Measurements from ENCODE around the gene PRIM1.
"Not testable (repeated sequence)": the region's sequence is repeated elsewhere in the genome, so short reads cannot be mapped to it uniquely, and the experiment has no call there.

PRIM1 gene

DNA sequence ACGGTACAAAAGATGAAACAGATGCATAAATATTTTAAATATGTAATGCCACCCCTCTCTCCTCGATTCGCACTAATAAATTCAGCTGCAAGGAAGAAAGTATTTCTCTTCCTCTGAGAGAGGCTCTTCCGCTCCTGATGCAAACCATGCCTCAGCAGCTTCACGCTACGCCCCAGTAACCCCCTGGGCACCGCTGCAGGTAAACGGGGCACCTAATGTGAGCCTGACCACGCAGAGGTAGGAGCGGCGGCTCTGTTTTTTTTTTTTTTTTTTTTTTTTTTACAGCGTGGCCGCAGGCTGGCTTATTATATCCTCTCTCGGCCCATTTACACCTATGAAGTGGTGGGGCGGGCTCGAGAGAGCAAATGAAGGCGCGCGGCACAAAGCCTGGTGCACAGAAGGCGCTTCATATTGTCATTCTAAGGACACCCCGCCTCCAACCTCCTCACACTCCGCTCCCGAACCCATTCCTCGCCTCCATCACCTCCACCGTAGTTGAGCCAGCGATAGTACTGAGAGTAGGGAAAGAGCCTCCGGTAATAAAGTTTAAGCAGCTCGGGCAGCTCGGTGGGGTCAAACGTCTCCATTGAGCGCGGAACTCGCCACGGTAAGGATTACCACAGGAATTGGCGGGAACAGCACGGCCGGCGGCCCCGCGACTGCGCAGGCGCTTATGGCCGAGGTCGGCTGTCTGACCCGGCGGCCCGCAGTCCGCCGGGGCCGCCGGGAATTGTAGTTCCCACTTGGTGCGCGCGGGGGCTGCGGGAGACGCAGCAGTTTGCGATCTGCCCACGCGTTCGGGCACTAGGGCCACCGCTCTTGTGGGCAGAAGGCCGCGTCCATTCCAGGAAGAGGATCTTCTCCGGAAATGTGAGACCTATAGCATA is at the start of gene PRIM1:
Gene PRIM1, minus strand, starts transcription at position 612 of the 887 bp plus-strand sequence. Its CDS starts 25 bp downstream, at position 587.
- peak; percentile 85 for DNase-seq

DNA sequence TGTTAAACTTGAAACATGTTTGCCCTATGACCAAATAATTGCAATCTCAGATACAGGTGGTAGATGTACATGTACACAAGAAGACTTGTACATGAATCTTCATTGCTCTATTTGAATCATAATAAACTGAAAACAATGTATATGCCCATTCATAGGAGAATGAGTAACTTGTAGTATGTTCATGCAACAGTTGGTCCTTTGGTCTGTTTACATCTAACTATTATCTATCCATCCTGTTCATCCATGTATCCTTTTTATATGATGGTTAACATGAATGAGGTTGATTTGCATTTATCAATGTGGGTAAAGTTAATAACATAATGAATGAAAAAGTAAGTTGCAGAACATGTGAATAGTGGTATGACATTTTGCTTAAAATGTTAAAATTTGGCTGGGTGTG is 48.1 kb upstream of the PRIM1 start:
- no peak for DNase-seq

DNA sequence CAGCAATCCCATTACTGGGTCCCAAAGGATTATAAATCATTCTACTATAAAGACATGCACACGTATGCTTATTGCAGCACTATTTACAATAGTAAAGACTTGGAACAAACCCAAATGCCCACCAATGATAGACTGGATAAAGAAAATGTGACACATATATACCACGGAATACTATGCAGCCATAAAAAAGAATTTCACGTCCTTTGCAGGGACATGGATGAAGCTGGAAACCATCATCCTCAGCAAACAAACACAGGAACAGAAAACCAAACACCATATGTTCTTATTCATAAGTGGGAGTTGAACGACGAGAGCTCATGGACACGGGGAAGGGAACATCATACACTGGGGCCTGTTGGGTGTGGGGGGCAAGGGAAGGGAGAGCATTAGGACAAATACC is 47.2 kb upstream of the PRIM1 start:
- DNase-seq: not testable (repeated sequence)

DNA sequence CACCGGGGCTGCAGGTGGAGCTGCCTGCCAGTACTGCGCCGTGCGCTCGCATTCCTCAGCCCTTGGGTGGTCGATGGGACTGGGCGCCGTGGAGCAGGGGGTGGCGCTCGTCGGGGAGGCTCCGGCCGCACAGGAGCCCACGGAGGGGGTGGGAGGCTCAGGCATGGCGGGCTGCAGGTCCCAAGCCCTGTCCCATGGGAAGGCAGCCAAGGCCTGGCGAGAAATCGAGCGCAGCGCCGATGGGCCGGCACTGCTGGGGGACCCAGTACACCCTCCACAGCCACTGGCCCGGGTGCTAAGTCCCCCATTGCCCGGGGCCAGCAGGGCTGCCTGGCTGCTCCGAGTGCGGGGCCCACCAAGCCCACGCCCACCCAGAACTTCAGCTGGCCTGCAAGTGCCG is 43.7 kb upstream of the PRIM1 start:
- not testable (repeated sequence) for DNase-seq

DNA sequence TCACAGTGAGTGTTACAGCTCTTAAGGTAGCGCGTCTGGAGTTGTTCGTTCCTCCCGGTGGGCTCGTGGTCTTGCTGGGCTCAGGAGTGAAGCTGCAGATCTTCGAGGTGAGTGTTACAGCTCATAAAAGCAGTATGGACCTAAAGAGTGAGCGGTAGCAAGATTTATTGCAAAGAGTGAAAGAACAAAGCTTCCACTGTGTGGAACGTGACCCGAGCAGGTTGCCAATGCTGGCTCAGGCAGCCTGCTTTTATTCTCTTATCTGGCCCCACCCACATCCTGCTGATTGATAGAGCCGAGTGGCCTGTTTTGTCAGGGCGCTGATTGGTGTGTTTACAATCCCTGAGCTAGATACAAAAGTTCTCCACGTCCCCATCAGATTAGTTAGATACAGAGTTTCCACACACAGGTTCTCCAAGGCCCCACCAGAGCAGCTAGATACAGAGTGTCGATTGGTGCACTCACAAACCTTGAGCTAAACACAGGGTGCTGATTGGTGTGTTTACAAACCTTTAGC is 43.0 kb upstream of the PRIM1 start:
- not testable (repeated sequence) for DNase-seq

DNA sequence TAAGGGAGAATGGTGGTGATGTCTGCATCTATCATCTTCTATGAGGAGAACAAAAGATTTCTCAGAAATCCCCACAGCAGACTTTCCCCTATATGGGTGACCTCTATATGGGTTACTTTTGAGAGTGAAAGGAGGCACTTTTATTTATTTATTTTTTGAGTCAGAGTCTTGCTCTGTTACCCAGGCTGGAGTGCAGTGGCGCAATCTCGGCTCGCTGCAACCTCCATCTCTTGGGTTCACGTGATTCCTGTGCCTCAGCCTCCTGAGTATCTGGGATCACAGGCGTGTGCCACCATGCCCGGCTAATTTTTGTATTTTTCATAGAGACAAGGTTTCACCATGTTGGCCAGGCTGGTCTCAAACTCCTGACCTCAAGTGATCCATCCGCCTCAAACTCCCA is 41.0 kb upstream of the PRIM1 start:
- not testable (repeated sequence) for DNase-seq

DNA sequence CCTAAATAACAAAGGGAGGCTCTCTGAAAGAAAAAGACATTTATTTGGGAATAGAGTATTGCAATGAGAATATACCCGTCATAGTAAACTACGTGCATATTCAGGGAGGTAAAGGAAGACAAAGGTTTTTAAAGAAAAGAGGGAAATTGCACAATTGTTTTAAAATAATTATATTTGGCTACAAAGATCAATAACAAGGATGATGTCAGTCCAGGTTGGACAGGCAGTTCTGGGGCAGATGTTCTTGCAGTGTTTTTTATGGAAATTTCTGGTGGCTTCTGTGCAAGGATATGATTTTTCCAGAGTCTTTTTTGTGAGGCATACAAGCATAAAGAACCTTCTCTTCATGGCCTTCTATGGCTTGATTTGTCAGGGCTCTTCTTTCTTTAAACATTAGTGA is 40.6 kb upstream of the PRIM1 start:
- no peak for DNase-seq

DNA sequence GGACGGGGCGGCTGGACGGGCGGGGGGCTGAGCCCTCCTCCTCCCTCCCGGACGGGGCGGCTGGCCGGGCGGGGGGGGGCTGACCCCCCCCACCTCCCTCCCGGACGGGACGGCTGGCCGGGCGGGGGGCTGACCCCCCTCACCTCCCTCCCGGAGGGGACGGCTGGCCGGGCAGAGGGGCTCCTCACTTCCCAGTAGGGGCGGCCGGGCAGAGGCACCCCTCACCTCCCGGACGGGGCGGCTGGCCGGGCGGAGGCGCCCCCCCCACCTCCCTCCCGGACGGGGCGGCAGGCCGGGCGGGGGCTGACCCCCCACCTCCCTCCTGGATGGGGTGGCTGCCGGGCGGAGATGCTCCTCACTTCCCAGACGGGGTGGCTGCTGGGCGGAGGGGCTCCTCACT is 37.3 kb upstream of the PRIM1 start:
- not testable (repeated sequence) for DNase-seq

DNA sequence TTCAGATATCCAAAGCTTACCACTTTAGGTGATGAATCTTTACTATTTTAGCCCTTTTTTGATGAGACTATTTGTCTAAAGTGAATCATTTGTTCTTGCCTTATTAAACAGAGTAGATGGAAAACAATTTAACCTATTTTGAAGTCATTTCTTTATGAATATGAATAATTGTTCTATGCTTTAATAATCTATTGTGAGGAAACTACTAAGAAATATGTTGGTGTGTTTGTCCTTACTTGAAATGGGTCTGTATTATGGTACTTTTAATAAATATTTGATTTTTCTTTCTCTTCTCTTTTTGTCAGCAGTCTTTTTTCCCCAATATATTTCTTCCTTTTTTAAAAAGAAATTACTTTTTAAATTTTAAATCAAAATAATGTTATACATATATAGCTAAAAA is 35.4 kb upstream of the PRIM1 start:
- DNase-seq: no peak

DNA sequence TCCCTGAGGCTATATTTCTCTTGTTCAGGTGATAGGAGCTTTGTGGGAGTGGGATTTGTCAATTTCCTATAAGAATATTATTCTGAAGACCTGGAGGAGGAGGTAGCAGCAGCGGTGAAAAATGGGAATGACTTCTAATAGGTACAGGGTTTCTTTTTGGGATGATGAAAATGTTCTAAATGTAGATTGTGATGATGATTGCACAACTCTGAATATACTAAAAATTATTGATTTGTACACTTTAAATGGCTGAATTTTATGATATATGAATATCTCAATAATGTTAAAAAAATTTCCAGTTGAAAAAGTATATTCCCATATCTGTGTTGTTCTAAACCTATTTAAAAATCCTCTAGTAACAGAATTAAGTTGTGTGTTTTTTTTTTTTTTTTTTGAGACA is 33.8 kb upstream of the PRIM1 start:
- no peak for DNase-seq

DNA sequence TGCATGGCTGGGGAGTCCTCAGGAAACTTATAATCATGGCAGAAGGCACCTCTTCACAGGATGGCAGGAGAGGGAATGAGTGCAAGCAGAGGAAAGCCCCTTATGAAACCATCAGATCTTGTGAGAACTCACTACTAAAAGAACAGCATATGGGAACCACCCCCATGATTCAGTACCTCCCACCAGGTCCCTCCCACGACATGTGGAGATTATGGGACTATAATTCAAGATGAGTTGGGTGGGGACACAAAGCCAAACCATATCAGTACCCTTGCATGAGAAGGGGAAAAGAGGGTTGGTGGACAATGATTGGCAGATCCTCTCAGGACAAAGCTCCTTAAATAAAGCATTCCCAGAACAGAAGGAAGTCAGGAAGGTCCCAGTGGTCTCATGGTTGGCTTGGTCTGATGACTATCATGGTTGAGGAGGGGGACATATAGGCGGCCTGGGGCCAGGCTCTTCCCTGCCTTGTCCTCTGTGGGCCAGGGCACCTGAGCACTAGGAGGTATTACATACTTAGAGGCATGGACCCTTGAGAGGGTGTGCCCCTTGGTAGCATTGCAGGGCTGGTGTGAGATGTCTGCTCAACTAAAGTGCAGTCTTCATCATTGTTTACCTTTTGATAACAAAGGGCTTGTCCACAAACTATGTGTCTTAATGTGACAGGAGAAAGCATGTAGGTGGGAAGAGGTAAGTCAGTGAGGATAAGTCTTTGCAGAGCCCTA is 33.2 kb upstream of the PRIM1 start:
- DNase-seq: no peak

DNA sequence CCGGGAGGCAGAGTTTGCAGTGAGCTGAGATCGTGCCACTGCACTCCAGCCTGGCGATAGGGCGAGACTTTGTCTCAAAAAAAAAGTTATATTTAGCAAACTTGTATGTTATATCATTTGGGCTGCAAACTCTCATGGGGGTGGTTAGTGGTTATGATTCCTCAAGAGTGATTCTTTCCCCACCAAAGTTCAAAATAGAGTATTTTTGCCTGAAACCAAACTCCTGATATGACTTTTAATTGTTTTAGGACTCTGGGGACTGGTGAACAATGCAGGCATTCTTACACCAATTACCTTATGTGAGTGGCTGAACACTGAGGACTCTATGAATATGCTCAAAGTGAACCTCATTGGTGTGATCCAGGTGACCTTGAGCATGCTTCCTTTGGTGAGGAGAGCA is 29.6 kb upstream of the PRIM1 start:
- DNase-seq: no peak

DNA sequence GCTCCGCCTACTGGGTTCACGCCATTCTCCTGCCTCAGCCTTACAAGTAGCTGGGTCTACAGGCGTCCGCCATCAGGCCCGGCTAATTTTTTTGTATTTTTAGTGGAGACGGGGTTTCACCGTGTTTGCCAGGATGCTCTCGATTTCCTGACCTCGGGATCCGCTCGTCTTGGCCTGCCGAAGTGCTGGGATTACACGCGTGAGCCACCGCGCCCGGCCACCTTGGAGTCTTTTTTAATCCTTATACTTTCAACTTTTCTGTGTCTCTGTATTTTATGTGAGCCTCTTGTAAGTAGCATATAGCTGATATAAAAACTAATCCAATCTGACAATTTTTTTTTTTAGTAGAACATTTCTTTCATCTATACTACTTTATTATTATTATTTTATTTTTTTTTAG is 26.6 kb upstream of the PRIM1 start:
- no peak for DNase-seq

DNA sequence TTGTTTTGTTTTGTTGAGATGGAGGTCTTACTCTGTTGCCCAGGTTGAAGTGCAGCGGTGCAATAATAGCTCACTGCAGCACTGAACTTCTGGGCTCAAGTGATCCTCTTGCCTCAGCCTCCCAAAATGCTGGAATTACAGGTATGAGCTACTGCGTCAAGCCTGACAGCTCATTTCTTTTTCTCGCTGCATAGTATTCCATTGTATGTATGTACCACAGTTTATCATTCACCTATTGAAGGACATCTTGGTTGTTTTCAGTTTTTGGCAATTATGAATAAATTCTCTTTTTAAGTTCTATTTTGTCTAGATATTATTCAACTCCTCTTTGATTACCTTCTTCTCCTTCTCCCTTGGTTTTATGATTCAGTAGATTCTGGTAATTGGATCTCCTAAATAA is 24.5 kb upstream of the PRIM1 start:
- no peak for DNase-seq

DNA sequence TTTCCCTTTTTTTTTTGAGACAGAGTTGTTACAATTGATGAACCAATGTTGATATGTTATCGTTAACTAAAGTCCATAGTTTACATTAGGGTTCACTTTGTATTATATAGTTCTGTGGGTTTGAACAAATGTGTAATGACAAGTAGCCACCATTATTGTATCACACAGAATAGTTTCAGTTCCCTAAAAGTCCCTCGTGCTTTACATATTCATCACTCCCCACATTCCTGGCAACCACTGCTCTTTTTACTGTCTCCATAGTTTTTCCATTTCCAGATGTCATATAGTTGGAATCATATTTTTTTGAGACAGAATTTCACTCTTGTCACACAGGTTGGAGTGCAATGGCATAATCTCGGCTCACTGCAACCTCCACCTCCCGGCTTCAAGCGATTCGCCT is 23.5 kb upstream of the PRIM1 start:
- DNase-seq: no peak

DNA sequence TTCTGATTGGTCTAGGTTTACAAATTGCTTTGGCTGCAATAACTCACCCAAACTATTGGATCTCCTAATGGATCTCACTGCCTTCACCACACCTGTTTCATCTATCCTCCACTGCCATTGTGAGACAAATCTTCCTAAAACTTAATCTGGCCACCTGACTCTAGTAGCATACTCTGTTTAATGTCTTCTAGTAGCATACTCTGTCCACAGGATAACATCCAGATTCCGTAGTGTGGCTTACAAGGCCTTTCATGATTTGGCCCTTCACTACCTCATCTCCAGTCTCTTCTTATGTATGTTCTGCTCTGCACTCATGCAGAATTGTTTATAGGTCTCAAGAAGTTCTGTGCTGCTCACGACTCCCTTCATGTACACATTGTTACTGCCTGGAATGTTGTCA is 21.0 kb upstream of the PRIM1 start:
- no peak for DNase-seq

DNA sequence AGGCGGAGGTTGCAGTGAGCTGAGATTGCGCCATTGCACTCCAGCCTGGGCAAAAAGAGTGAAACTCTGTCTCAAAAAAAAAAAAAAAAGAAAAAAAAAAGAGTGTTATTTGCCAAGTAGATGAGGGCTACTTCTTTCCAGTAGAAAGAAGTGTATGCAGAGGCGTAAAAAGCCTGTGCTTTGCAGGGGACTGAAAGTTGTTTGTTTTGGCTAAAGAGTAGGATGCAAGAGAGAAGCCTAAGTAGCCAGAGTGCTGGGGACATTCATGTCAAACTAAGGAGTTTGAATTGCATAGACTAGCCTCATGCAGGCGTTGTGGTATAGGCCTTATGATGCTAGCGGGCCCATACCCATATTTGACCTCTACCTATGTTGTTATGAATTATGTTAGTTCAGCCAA is 20.5 kb upstream of the PRIM1 start:
- DNase-seq: no peak

DNA sequence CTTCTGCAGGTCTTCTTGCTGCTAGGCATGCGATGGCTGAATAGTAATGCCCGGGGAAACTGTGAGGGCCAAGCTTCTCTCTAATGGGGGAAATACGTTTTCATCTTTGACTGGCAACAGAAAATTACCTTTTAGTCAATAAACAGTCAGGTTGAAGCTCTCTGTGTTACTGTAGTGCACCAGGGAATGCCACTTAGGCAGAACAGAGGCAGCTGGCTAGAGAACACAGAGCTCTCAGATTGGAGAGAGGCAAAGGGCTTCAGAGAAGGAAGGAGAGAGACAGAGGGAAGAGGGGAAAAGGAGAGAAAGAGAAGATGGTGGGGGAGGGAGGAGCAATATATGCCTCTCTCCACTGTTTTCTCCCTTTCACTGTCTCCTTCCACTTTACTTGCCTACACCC is 17.7 kb upstream of the PRIM1 start:
- DNase-seq: no peak

DNA sequence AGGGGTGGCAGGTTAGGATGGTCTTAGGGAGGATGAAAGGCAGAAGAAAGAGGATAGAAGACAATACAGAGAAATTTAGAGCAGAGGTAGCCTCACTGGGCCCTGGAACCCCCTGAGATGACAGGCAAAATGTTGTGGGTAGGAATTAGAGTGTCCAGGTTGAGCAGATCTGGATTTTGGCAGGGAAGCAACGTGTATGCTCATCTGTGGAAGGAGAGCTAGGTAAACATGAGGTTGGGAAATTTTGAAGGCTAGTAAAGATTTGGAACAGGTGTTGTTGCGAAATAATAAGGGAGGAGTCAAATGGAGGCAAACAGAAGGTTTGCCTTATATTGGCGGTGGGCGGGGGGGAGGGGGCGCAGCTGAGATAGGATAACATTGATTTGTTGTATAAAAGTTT is 16.3 kb upstream of the PRIM1 start:
- no peak for DNase-seq

DNA sequence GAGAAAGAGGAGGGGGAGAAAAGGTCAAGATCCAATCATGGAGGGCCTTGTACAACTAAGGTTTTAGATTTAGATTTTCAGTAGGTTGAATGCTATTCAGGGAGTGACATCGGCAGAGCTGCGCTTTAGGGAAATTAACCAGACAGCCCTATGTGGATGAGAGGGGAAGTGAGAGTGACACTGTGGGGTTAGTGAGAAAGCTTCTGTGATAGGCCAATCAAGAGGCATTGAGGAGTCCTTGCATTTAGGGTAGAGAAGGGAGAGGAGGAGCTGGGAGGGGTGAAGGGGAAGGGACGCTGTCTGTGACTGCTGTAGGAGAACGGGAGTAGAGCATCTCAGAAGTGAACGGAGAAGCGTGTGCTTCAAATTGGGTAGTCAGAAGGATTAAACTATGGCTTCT is 14.4 kb upstream of the PRIM1 start:
- DNase-seq: no peak

DNA sequence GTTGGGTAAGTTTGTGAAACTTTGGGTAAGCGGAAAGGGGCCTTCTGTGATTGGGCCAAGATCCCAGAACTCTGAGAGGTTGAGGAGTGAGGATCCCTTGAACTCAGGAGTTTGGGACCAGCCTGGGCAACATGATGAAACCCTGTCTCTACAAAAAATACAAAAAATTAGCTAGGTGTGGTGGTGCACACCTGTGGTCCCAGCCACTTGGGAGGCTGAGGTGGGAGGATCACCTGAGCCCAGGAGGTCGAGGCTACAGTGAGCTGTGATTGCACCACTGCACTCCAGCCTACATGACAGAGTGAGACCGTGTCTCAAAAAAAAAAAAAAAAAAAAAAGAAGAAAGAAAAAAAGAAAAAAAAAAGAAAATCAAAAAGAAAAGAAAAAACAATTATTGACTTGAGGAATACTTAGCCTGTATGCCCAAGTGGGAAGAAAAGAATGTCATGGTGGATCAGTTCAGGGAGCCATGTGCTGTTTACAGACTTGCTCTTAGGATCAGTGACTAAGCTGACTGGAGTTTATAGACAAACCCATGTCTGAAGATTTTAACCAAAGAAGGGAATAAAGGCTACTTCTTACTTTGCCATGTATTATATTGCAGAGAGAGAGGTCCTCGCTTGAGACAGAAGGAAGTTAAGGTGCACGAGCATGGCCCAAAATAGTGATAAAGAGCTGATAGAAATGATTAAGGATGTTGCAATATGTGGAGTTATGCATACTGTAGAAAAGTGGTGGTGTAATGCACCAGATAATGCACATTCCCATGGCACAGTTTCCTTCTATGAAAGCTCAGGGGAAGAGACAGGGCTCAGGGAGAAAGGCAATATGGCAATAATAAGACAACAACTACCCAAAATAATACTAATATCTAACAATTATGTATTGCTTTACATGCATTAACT is 11.9 kb upstream of the PRIM1 start:
- peak; percentile 47 for DNase-seq

DNA sequence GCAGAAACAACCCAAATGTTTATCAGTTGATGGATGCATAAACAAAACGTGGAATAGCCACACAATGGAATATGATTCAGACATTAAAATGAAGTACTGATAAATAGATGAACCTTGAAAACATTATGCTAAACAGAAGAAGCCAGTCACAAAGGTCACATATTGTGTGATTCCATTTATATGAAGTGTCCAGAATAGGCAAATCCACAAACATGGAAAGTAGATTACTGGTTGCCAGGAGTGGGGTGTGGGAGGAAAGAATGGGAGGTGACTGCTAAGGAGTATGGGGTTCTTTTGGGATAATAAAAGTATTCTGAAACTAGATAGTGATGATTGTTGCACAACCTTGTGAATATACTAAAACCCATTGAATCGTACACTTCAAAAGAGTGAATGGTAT is 9.7 kb upstream of the PRIM1 start:
- no peak for DNase-seq

DNA sequence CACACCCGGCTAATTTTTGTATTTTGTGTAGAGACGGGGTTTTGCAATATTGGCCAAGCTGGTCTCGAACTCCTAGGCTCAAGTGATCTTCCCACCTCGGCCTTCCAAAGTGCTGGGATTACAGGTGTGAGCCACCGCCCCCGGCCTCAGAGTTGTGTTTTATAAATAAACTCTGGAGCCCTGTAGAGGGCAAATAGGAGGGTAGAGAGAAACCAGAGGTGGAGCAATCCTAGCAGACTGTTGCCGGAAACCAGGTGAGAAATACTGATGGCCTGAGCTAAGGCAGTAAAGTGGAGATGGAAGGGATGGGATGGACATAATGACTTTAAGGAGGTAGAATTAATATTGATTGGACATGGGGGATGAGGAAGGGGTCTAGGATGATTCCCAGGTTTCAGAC is 8.3 kb upstream of the PRIM1 start:
- DNase-seq: no peak

Data from EL (cell line).